GM23338 (cell line): ENCODE results near the gene L3MBTL4. TPM values are rescaled to one million over a fixed set of nuclear protein-coding genes. Genes with fewer than 3 reads are reported as not detected.

Source experiments
- ATAC-seq: fragments of 200-7000 bp; cut with Tn5 transposase; 3 replicates; pipeline ENCODE4 v1.9.1; 2020
- DNase-seq: peaks from one replicate; pipeline ENCODE4 v3.0.0-alpha.2; 2015; ENCODE audit warnings: low spot score
- H2AFZ ChIP-seq: fragments of 200-600 bp; sonication (generic); 2 replicates; pipeline ENCODE4 v1.8.0; 2016; ENCODE audit warnings: antibody characterized with exemption, mild to moderate bottlenecking, moderate library complexity
- H3F3A ChIP-seq: fragments of 200-600 bp; sonication (generic); replicated peaks from 2 replicates; pipeline ENCODE4 v1.8.0; 2017; ENCODE audit warnings: antibody characterized with exemption, mixed run types, low read depth
- H3K27ac ChIP-seq: fragments of 200-600 bp; sonication (generic); 2 replicates; pipeline ENCODE4 v1.6.1; 2016; ENCODE audit warnings: low read depth
- H3K27me3 ChIP-seq: fragments of 200-600 bp; sonication (generic); 2 replicates; pipeline ENCODE4 v1.8.0; 2016; ENCODE audit warnings: mild to moderate bottlenecking, mixed run types, moderate library complexity; ENCODE audit not compliant: insufficient read depth
- H3K36me3 ChIP-seq: fragments of 200-600 bp; sonication (generic); 2 replicates; pipeline ENCODE4 v1.8.0; 2016; ENCODE audit warnings: mild to moderate bottlenecking; ENCODE audit not compliant: insufficient read depth
- H3K4me1 ChIP-seq: fragments of 200-600 bp; sonication (generic); 2 replicates; pipeline ENCODE4 v1.8.0; 2016; ENCODE audit warnings: mild to moderate bottlenecking, moderate library complexity; ENCODE audit not compliant: insufficient read depth
- H3K4me2 ChIP-seq: fragments of 200-600 bp; sonication (generic); 2 replicates; pipeline ENCODE4 v1.7.1; 2017; ENCODE audit warnings: mixed run types
- H3K4me3 ChIP-seq: fragments of 200-600 bp; sonication (generic); 2 replicates; pipeline ENCODE4 v1.6.1; 2016; ENCODE audit warnings: mixed run types
- H3K79me2 ChIP-seq: fragments of 200-600 bp; sonication (generic); replicated peaks from 2 replicates; pipeline ENCODE4 v1.8.0; 2017; ENCODE audit warnings: mild to moderate bottlenecking; ENCODE audit not compliant: insufficient read depth
- H3K9me2 ChIP-seq: fragments of 200-600 bp; sonication (generic); 2 replicates; pipeline ENCODE4 v1.8.0; 2017; ENCODE audit not compliant: insufficient read depth
- H4K20me1 ChIP-seq: fragments of 200-600 bp; sonication (generic); replicated peaks from 2 replicates; pipeline ENCODE4 v1.8.0; 2017; ENCODE audit warnings: mild to moderate bottlenecking; ENCODE audit not compliant: insufficient read depth
- H3K27ac Mint-ChIP-seq: 2 replicates; pipeline ENCODE4 v1.8.0; 2020; ENCODE audit warnings: inconsistent platforms, mild to moderate bottlenecking, moderate library complexity, mixed read lengths
- H3K27me3 Mint-ChIP-seq: 3 replicates; pipeline ENCODE4 v1.8.0; 2022; ENCODE audit warnings: low read depth, mild to moderate bottlenecking, moderate library complexity, mixed read lengths, inconsistent platforms; ENCODE audit not compliant: insufficient read depth, poor library complexity
- H3K36me3 Mint-ChIP-seq: 3 replicates; pipeline ENCODE4 v1.8.0; 2021; ENCODE audit warnings: low read depth, mild to moderate bottlenecking, inconsistent platforms, moderate library complexity, mixed read lengths
- H3K4me1 Mint-ChIP-seq: 3 replicates; pipeline ENCODE4 v1.8.0; 2020; ENCODE audit warnings: mild to moderate bottlenecking, inconsistent platforms, mixed read lengths
- H3K4me3 Mint-ChIP-seq: 3 replicates; pipeline ENCODE4 v1.8.0; 2021; ENCODE audit warnings: moderate library complexity, mild to moderate bottlenecking, inconsistent platforms, mixed read lengths
- H3K9me3 Mint-ChIP-seq: 3 replicates; pipeline ENCODE4 v1.8.0; 2020; ENCODE audit warnings: moderate library complexity, mild to moderate bottlenecking, inconsistent platforms, mixed read lengths
- CREB1 ChIP-seq: fragments of 250-450 bp; sonication (Bioruptor Pico); IDR thresholded peaks from 2 replicates; pipeline ENCODE4 v1.5.0; 2020; ENCODE audit warnings: low read depth, mild to moderate bottlenecking, moderate library complexity
- ETS1 ChIP-seq: IDR thresholded peaks from 2 replicates; pipeline ENCODE4 v1.6.1; 2016; ENCODE audit warnings: antibody characterized with exemption
- EZH2 ChIP-seq: fragments of 200-600 bp; sonication (generic); IDR thresholded peaks from one replicate; pipeline ENCODE4 v1.8.0; 2017; ENCODE audit warnings: antibody characterized with exemption, mild to moderate bottlenecking, low read depth; ENCODE audit not compliant: unreplicated experiment
- EZH2phosphoT487 ChIP-seq: fragments of 200-600 bp; sonication (generic); IDR thresholded peaks from one replicate; pipeline ENCODE4 v1.8.1; 2018; ENCODE audit warnings: antibody characterized with exemption; ENCODE audit not compliant: unreplicated experiment
- JUNB ChIP-seq: IDR thresholded peaks from one replicate; pipeline ENCODE4 v1.6.1; 2016; ENCODE audit warnings: antibody characterized with exemption; ENCODE audit not compliant: unreplicated experiment
- POLR2AphosphoS5 ChIP-seq: IDR thresholded peaks from 2 replicates; pipeline ENCODE4 v1.6.1; 2016; ENCODE audit warnings: antibody characterized with exemption, low read depth
- STAT1 ChIP-seq: IDR thresholded peaks from one replicate; pipeline ENCODE4 v1.6.1; 2016; ENCODE audit warnings: antibody characterized with exemption; ENCODE audit not compliant: unreplicated experiment
- ZNF114 ChIP-seq: fragments of 250-450 bp; sonication (Bioruptor Pico); IDR thresholded peaks from 2 replicates; pipeline ENCODE4 v1.5.0; 2020; ENCODE audit warnings: mild to moderate bottlenecking, moderate library complexity
- ZNF331 ChIP-seq: fragments of 250-450 bp; sonication (Bioruptor Pico); IDR thresholded peaks from 2 replicates; pipeline ENCODE4 v1.5.0; 2020; ENCODE audit warnings: low read depth, mild to moderate bottlenecking, moderate library complexity
- polyA plus RNA-seq: library from polyadenylated mRNA; unstranded; fragments of >200 nt; fragmentation: Nextera tagmentation; extraction: Ambion mirVana; gene quantifications from 2 replicates; pipeline ENCODE4 v1.2.1, GENCODE V29; 2016
- total RNA-seq: library from RNA; depleted of rRNA; stranded (reverse); fragments of >200 nt; shearing (Covaris generic); gene quantifications from 2 replicates; pipeline ENCODE4 v1.2.3, GENCODE V29; 2014
- TF ChIP-seq, protein P1 (sequence below): IDR thresholded peaks from one replicate; pipeline ENCODE4 v1.6.1; 2018; ENCODE audit warnings: antibody characterized with exemption; ENCODE audit not compliant: unreplicated experiment
- TF ChIP-seq, protein P2 (sequence below): fragments of 250-450 bp; sonication (Bioruptor Pico); IDR thresholded peaks from 2 replicates; pipeline ENCODE4 v1.5.0; 2020; ENCODE audit warnings: mild to moderate bottlenecking, moderate library complexity

The L3MBTL4 gene
- total and polyA plus RNA-seq, 2 experiments from 2014 or later = 0.48 to 2.8 TPM

GRCh38 chr18:6399776-6400175 is 14.9 kb downstream of the L3MBTL4 start:
- Histone ChIP-seq H2AFZ (no peak overlapping the region), H3F3A (no peaks in the 10 kb centered on the region), H3K27me3 (no peaks in the 10 kb centered on the region), H3K4me2 (no peak overlapping the region), H3K27ac (no peak overlapping the region), H3K79me2 (no peaks in the 10 kb centered on the region), H4K20me1 (no peaks in the 10 kb centered on the region), H3K36me3 (no peaks in the 10 kb centered on the region), H3K9me2 (no peaks in the 10 kb centered on the region), H3K4me1 (no peaks in the 10 kb centered on the region), H3K4me3 (no peak overlapping the region)
- no peak overlapping the region for H3K4me3 Mint-ChIP-seq
- no peaks in the 10 kb centered on the region for H3K27me3 Mint-ChIP-seq
- no peak for DNase-seq
- H3K36me3 Mint-ChIP-seq = no peaks in the 10 kb centered on the region
- H3K27ac Mint-ChIP-seq = no peak overlapping the region
- no peaks in the 10 kb centered on the region for H3K9me3 Mint-ChIP-seq
- no peak for TF ChIP-seq JUNB
- no peak for TF ChIP-seq ZNF331
- TF ChIP-seq ZNF114 (CRISPR knock-in tag) = no peak
- H3K4me1 Mint-ChIP-seq = no peaks in the 10 kb centered on the region
- ATAC-seq = no peak

DNA sequence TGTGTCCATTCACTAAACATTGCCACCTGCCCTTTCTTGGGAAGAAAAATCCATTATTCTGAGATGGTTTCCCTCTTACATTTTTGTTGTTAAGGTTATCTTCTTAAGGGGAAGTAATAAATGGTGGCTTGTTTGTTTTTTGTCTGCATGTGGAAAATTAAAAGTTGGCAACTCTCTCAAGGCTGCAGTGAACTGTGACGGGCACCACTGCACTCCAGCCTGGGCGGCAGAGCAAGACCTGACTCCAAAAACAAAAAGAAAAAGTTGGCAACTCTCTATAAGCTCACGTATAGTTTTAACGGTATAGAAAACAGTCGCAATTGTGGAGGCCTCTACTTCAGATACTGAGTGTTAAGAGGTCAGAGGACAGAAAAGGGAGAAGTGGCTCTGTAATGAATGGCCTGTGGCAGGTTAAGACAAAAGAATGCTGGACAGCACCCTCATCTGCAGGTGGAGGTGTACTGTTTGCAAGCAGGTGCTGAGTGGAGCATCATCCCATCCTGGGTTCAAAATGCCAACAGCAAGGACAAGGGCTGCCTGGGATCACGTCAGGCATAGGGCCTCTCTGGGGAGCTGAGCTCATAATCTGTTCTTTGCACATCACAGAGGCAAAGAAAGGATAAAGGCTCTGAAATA is 16.7 kb downstream of the L3MBTL4 start:
- Histone ChIP-seq H3K4me3 (no peak overlapping the region), H3K4me1 (no peaks in the 10 kb centered on the region), H2AFZ (no peak overlapping the region), H3K27ac (no peak overlapping the region), H3K9me2 (peaks cover 6% of the 10 kb centered on the region; the same call in 1 of the 2 replicates), H3K36me3 (no peaks in the 10 kb centered on the region), H3K79me2 (no peaks in the 10 kb centered on the region), H3K4me2 (no peak overlapping the region), H3F3A (no peaks in the 10 kb centered on the region), H3K27me3 (no peaks in the 10 kb centered on the region), H4K20me1 (no peaks in the 10 kb centered on the region)
- H3K36me3 Mint-ChIP-seq = no peaks in the 10 kb centered on the region; the same call in 2 of the 3 replicates
- H3K4me1 Mint-ChIP-seq = no peaks in the 10 kb centered on the region
- no peaks in the 10 kb centered on the region; the same call in 2 of the 3 replicates for H3K9me3 Mint-ChIP-seq
- no peak overlapping the region for H3K27ac Mint-ChIP-seq
- ATAC-seq = peak; percentile 63
- DNase-seq = peak; percentile 11
- H3K27me3 Mint-ChIP-seq = no peaks in the 10 kb centered on the region
- no peak overlapping the region for H3K4me3 Mint-ChIP-seq
- TF ChIP-seq CREB1 (CRISPR knock-in tag) (no peak), ZNF114 (CRISPR knock-in tag) (no peak), JUNB (no peak), EZH2 (no peak), STAT1 (no peak), POLR2AphosphoS5 (no peak), ETS1 (no peak), ZNF331 (no peak), EZH2phosphoT487 (no peak)
- TF ChIP-seq, protein P1, sequence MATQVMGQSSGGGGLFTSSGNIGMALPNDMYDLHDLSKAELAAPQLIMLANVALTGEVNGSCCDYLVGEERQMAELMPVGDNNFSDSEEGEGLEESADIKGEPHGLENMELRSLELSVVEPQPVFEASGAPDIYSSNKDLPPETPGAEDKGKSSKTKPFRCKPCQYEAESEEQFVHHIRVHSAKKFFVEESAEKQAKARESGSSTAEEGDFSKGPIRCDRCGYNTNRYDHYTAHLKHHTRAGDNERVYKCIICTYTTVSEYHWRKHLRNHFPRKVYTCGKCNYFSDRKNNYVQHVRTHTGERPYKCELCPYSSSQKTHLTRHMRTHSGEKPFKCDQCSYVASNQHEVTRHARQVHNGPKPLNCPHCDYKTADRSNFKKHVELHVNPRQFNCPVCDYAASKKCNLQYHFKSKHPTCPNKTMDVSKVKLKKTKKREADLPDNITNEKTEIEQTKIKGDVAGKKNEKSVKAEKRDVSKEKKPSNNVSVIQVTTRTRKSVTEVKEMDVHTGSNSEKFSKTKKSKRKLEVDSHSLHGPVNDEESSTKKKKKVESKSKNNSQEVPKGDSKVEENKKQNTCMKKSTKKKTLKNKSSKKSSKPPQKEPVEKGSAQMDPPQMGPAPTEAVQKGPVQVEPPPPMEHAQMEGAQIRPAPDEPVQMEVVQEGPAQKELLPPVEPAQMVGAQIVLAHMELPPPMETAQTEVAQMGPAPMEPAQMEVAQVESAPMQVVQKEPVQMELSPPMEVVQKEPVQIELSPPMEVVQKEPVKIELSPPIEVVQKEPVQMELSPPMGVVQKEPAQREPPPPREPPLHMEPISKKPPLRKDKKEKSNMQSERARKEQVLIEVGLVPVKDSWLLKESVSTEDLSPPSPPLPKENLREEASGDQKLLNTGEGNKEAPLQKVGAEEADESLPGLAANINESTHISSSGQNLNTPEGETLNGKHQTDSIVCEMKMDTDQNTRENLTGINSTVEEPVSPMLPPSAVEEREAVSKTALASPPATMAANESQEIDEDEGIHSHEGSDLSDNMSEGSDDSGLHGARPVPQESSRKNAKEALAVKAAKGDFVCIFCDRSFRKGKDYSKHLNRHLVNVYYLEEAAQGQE = peak; percentile 67
- TF ChIP-seq, protein P2, sequence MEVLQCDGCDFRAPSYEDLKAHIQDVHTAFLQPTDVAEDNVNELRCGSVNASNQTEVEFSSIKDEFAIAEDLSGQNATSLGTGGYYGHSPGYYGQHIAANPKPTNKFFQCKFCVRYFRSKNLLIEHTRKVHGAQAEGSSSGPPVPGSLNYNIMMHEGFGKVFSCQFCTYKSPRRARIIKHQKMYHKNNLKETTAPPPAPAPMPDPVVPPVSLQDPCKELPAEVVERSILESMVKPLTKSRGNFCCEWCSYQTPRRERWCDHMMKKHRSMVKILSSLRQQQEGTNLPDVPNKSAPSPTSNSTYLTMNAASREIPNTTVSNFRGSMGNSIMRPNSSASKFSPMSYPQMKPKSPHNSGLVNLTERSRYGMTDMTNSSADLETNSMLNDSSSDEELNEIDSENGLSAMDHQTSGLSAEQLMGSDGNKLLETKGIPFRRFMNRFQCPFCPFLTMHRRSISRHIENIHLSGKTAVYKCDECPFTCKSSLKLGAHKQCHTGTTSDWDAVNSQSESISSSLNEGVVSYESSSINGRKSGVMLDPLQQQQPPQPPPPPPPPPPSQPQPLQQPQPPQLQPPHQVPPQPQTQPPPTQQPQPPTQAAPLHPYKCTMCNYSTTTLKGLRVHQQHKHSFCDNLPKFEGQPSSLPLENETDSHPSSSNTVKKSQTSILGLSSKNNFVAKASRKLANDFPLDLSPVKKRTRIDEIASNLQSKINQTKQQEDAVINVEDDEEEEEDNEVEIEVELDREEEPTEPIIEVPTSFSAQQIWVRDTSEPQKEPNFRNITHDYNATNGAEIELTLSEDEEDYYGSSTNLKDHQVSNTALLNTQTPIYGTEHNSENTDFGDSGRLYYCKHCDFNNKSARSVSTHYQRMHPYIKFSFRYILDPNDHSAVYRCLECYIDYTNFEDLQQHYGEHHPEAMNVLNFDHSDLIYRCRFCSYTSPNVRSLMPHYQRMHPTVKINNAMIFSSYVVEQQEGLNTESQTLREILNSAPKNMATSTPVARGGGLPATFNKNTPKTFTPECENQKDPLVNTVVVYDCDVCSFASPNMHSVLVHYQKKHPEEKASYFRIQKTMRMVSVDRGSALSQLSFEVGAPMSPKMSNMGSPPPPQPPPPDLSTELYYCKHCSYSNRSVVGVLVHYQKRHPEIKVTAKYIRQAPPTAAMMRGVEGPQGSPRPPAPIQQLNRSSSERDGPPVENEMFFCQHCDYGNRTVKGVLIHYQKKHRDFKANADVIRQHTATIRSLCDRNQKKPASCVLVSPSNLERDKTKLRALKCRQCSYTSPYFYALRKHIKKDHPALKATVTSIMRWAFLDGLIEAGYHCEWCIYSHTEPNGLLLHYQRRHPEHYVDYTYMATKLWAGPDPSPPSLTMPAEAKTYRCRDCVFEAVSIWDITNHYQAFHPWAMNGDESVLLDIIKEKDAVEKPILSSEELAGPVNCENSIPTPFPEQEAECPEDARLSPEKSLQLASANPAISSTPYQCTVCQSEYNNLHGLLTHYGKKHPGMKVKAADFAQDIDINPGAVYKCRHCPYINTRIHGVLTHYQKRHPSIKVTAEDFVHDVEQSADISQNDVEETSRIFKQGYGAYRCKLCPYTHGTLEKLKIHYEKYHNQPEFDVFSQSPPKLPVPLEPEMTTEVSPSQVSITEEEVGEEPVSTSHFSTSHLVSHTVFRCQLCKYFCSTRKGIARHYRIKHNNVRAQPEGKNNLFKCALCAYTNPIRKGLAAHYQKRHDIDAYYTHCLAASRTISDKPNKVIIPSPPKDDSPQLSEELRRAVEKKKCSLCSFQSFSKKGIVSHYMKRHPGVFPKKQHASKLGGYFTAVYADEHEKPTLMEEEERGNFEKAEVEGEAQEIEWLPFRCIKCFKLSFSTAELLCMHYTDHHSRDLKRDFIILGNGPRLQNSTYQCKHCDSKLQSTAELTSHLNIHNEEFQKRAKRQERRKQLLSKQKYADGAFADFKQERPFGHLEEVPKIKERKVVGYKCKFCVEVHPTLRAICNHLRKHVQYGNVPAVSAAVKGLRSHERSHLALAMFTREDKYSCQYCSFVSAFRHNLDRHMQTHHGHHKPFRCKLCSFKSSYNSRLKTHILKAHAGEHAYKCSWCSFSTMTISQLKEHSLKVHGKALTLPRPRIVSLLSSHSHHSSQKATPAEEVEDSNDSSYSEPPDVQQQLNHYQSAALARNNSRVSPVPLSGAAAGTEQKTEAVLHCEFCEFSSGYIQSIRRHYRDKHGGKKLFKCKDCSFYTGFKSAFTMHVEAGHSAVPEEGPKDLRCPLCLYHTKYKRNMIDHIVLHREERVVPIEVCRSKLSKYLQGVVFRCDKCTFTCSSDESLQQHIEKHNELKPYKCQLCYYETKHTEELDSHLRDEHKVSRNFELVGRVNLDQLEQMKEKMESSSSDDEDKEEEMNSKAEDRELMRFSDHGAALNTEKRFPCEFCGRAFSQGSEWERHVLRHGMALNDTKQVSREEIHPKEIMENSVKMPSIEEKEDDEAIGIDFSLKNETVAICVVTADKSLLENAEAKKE (CRISPR knock-in tag) = no peak
